Measurements from ENCODE around the gene BRI3. TPM values are rescaled to one million over a fixed set of nuclear protein-coding genes. Genes with fewer than 3 reads are reported as not detected.

Gene BRI3
- polyA plus RNA-seq, 3 donors: 80.7 to 98.3 (median 89.0) TPM

- DNase-seq (ENCODE audit: low read depth in 3 of 3, low spot score in 2 of 3): no peak
These were observed 3.9 kb downstream of the BRI3 start for GRCh38 chr7:98285157-98286092.

GRCh38 chr7:98286093-98286539 is 4.6 kb downstream of the BRI3 start:
- DNase-seq (ENCODE audit: low read depth in 3 of 3, low spot score in 2 of 3): no peak

GRCh38 chr7:98286701-98287485 is 5.4 kb downstream of the BRI3 start:
- no peak for DNase-seq (ENCODE audit: low read depth in 3 of 3, low spot score in 2 of 3)

GRCh38 chr7:98287486-98287959 is 6.0 kb downstream of the BRI3 start:
- DNase-seq (ENCODE audit: low read depth in 3 of 3, low spot score in 2 of 3): no peak

- no peak for DNase-seq (ENCODE audit: low read depth in 3 of 3, low spot score in 2 of 3)
These were observed 6.8 kb downstream of the BRI3 start for GRCh38 chr7:98288064-98288823.

- no peak for DNase-seq (ENCODE audit: low read depth in 3 of 3, low spot score in 2 of 3)
These were observed 7.9 kb downstream of the BRI3 start for GRCh38 chr7:98289333-98289875.

- no peak for DNase-seq (ENCODE audit: low read depth in 3 of 3, low spot score in 2 of 3)
These were observed 10.2 kb downstream of the BRI3 start for GRCh38 chr7:98291717-98292116.

- DNase-seq (ENCODE audit: low read depth in 3 of 3, low spot score in 2 of 3): no peak
These were observed 11.8 kb downstream of the BRI3 start for GRCh38 chr7:98293265-98293664.

GRCh38 chr7:98293746-98294145 is 12.3 kb downstream of the BRI3 start:
- DNase-seq (ENCODE audit: low read depth in 3 of 3, low spot score in 2 of 3): no peak

- DNase-seq (ENCODE audit: low read depth in 3 of 3, low spot score in 2 of 3): no peak
These were observed 12.8 kb downstream of the BRI3 start for GRCh38 chr7:98294326-98294725.

GRCh38 chr7:98294798-98295382 is 13.4 kb downstream of the BRI3 start:
- no peak for DNase-seq (ENCODE audit: low read depth in 3 of 3, low spot score in 2 of 3)

GRCh38 chr7:98295467-98296192 is 14.1 kb downstream of the BRI3 start:
- no peak for DNase-seq (ENCODE audit: low read depth in 3 of 3, low spot score in 2 of 3)

- no peak for DNase-seq (ENCODE audit: low read depth in 3 of 3, low spot score in 2 of 3)
These were observed 15.3 kb downstream of the BRI3 start for GRCh38 chr7:98296833-98297232.

GRCh38 chr7:98297626-98298286 is 16.3 kb downstream of the BRI3 start:
- no peak for DNase-seq (ENCODE audit: low read depth in 3 of 3, low spot score in 2 of 3)

- DNase-seq (ENCODE audit: low read depth in 3 of 3, low spot score in 2 of 3): no peak
These were observed 19.3 kb downstream of the BRI3 start for GRCh38 chr7:98300595-98301372.

- no peak for DNase-seq (ENCODE audit: low read depth in 3 of 3, low spot score in 2 of 3)
These were observed 20.4 kb downstream of the BRI3 start for GRCh38 chr7:98301693-98302470.

- no peak for DNase-seq (ENCODE audit: low read depth in 3 of 3, low spot score in 2 of 3)
These were observed 21.8 kb downstream of the BRI3 start for GRCh38 chr7:98303176-98303865.
